T-helper 2 cell treated with Interferon-gamma antibody and Interleukin-4, amounts not matched to agents 100 ng/mL and 5 ng/mL, for 36 hours (primary cell): ENCODE measurements around the gene MARK3. TPM values are rescaled to one million over a fixed set of nuclear protein-coding genes. Genes with fewer than 3 reads are reported as not detected.
"Not testable (repeated sequence)": the region's sequence is repeated elsewhere in the genome, so short reads cannot be mapped to it uniquely, and the experiment has no call there.

ENCODE experiments used
- intact Hi-C: fragments of 100-400 bp; cut with micrococcal nuclease; formaldehyde crosslinking; loops from one replicate; pipeline ENCODE4 v1.15.1; 2023
- total RNA-seq: library from RNA; stranded (reverse); gene quantifications from 2 replicates; pipeline ENCODE4 v1.2.3, GENCODE V29; 2022

The MARK3 gene
- 78.0 and 85.3 TPM in 2 replicates for total RNA-seq

DNA sequence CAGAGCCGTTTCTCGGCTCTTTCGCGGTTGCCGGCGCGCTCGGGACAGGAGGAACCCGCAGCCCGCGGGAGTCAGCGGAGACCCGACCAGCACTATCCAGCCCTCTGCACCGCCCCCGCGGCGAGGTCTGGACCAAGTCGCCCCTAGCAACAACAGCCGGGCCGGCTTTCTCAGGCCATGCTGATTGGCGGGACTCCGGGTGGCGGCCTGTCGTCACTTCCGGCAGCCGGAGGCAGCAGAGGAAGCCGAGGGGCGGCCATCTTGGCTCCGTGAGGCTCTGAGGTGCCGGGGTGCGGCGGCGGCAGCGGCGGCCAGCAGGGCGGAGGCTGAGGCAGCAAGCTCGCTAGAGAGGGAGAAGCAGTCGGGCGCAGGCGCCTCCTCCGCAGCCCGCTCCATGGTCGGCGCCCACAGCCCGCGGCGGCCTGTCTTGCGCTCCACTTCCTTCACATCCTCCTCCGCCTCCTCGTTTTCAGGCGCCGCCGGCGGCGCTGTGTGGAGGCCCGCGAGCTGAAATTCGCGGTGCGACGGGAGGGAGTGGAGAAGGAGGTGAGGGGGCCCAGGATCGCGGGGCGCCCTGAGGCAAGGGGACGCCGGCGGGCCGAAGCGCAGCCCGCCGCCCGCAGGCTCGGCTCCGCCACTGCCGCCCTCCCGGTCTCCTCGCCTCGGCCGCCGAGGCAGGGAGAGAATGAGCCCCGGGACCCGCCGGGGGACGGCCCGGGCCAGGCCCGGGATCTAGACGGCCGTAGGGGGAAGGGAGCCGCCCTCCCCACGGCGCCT is at the start of gene MARK3:
MARK3 (plus strand) TSS at position 264 of the 777 bp plus-strand sequence. CDS start 615 bp downstream, outside the sequence.
- intact Hi-C loops, result loop anchor here (1.0 kb wide), 1 partner anchor 51 kb away; the partner anchor contains the start of gene EIF5

DNA sequence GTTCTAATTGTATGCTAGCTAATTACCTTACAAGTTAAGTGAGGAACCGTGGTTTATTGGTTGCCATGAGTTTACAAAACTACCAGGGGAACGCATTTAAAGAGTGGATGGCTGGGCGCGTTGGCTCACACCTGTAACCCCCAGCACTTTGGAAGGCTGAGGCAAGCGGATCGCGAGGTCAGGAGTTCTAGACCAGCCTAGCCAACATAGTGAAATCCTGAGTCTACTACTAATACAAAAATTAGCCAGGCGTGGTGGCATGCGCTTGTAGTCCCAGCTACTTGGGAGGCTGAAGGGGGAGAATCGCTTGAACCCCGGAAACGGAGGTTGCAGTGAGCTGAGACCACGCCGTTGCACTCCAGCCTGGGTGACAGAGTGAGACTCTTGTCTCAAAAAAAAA is 49.0 kb upstream of the MARK3 start:
- intact Hi-C loops, result loop anchor here (10.0 kb wide), 2 partner anchors 561 to 741 kb away; partner anchors contain the start of genes RCOR1 and TRAF3

DNA sequence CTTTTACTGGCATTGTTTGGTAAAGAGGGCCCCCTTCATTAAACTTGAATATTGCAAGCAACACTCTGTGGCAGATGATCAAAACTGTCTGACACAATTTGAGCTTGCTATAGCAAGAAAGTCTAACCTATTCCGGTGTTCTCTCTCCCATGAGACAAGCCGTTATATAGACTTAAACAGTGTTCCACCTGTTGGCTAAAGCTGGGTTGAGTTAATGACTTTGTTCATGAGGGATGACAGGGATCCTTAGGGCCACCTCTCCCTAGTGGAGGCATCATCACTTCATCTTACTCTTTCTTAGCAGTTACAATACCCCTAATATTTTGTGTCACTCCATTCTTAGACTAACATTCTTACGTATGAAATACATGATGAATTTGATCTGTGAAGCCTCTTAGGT is 47.4 kb upstream of the MARK3 start:
- intact Hi-C loops, result loop anchor here (10.0 kb wide), 2 partner anchors 563 to 743 kb away; partner anchors contain the start of genes RCOR1 and TRAF3

DNA sequence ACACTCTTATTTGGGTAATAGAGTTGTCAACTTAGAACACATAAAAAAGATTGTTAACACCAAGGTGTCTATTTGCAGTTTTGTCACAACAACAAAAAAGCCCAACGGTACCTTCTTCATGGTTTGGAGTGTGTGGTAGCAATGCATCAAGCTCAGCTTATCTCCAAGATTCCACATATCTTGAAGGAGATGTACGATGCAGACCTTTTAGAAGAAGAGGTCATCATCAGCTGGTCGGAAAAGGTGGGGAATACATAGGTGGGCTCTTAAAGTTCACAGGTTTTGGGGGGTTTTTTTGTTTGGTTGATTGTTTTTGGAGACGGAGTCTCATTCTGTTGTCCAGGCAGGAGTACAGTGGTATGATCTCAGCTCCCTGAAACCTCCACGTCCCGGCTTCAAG is 45.7 kb upstream of the MARK3 start:
- intact Hi-C loops, result loop anchor here (10.0 kb wide), 2 partner anchors 565 to 745 kb away; partner anchors contain the start of genes RCOR1 and TRAF3

DNA sequence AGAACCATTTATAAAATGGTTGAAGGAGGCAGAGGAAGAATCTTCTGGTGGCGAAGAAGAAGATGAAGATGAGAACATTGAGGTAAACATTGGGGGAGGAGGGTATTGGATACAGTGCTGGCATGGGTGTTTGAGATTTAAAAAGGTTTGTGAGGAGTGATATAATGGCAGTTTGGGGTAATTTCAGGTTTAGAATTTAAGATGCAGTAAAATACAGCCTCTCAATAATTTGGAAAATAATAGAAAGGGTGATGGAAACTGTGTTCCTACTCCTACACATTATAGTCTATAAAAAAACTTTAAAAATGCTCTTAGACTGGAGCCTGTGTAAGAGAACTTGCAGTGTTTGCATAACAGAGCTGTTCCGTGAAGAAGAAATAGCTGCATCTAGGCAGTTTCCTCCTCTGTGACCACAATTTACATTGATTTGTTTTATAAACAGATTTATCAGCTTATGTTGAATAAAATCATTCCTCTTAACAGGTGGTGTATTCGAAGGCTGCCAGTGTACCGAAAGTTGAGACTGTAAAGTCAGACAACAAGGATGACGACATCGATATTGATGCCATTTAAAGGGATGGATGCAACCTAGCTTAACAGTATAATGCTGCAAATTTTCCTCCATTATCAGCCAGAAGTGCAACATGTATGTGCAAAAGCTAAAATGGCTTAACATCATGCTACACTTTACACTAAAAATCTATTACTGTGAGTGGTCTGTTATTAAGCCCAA is 44.6 kb upstream of the MARK3 start:
- intact Hi-C loops, result no loop called here

DNA sequence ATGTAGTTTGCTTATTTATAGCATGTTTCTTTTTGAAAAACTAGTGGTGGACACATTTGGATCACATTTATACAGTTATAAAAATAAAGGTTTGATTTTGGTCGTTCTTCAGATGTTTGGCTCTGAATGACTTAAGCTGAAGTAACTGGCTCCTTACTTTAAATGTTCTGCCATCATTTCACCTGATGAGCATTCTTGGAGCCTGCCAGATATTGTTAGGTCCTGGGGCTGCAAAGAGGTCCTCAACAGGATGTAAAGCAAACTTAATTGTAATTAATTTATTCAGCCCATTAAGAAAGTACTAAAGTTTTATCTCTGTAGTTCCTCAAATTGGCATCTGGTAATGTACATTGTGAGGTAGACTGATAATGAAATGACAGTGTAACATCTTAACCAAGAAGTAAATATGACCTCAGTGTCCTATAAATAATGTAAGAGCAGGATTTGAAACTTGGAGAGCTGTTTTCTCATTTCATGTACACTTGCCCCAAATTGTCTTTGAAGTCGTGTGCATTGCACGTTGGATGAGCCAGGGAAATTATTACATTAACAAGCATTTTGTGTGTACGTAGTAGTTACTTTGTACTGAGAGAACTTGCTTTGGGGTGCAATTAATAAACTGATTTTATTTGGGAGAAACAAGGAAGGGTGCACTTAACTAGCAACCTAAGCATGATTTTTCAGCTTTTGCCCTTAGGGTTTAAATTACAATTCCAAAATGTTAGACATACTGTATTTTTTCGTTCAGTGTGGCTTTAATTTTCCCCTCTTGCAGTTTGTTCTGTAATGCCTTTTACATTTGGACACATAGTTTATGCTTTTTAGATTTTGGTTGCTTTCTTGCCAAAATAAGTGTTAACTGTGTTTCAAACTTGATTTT is 43.7 kb upstream of the MARK3 start:
- intact Hi-C loops, result no loop called here

DNA sequence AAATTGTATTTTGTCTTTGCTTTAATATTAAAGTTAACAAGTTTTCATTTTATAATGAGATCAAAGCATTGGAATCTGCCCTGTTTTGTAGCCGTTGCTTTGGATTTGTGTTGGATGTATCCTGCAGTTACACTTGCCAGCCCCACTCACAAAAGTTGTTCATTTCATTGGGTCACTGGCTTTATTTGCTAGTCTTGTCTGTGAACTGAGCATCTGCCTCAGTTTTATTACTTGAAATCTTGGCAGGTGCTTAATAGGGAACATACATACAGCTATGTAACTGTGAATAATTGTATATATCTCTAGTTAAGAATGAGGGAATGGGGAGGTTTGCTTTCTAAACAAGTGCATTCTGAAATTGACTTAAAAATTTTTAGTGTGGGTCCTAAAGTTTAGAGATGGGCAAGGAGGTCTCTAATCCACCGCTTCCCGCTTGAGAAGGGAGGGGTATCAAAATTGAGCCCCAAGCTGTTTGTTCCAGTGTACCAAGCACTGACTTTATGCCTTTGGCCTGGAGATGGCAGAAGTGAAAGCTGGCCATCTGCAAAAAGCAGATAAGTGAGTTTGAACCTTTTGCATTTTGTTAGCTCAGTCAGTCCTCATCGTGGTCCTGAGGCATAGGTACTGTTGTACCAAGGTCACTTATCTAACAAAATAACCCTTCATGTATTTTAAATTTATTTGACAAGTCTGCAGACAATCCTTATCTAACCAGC is 41.9 kb upstream of the MARK3 start:
- intact Hi-C loops, result no loop called here

DNA sequence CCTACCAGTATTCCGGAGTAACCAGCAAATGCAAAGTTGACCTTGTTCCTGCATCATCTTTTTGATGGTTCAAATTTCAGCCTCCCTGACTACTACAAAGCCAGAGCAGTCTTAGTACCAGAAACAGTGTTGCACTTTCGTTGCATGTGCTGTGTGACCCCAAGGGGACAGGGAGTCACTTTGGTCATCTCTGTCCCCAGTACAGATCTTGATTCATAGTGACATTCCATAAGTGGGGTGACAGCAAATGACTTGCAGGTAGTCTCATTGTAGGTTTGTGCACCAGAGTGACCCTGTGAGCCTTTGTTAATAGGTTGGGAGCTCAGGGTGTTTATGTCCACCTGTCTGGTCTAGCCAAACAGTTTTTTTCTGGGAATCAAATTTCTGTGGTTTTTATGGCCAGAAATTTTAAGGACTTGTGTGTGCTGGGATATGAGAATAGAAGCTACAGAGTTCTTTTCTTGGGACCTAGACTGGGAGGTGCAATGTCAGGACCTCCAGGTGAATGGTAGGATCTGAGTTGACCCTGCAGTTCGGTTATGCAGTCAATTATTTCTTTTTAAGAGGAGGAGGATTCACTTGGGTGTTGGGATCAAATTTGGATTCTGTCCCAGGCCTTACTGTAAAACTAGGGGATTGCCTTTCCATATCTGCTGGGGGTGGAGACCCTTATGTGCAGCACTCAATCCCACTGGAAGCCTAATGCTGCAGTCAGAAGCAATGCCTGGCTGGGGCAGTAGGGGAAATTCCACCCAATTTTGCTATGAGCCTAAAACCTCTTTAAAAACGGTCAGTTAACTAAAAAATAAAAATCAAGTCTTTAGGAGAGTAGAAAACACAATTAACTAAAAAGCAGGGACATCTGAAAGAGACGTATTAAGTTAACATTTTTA is 41.1 kb upstream of the MARK3 start:
- intact Hi-C loops, result no loop called here

DNA sequence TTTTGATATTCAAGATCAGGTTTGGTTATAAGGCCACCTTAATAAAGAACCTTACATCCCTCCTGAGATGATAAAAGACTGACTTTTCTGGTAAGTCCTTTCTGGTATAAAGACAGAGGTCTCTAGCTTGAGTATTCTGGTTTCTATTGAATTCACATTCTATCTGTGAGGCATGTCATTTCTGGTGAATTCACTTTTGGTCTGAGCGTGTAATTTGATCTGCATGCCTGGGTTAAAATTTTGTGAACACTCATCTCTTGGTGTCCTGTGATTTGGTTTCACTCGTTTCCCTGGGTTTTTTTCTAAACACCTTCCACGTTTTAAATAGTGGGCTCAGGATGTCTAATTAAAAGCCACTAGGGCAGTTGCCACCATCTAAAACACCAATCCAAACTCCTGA is 38.9 kb upstream of the MARK3 start:
- intact Hi-C loops, result no loop called here

DNA sequence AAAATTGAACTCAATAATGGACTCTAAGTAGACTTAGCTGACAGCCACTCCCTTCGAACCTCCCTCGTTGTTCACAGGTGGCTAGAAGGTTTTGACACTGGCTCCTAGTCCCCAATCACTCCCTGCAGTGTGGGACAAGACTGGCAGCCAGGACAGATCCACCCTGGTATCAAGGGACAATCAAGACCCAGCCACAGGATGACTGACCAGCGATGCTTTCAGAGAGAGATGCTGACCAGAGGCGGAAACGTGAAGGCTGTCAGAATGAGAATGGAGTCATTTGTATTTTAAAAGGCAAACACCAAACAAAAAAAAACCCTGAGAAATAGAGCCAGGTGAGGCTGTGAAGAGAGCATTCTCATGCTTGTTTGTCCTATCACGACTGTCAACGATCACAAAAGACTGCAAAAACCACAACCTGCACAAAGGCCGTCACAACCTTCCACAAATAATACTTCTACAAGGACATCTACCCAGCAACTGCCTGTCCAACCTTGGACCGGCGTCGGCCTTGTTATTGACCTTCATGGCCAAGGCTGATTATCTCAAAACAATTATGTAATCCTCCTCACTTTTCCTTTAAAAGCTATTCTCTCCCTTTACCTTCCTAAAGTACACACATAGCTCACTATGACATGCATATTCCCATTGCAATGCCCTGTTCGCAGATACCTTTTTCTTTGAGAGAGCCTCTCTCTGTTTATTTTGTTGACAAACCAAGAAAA is 38.0 kb upstream of the MARK3 start:
- intact Hi-C loops, result no loop called here

DNA sequence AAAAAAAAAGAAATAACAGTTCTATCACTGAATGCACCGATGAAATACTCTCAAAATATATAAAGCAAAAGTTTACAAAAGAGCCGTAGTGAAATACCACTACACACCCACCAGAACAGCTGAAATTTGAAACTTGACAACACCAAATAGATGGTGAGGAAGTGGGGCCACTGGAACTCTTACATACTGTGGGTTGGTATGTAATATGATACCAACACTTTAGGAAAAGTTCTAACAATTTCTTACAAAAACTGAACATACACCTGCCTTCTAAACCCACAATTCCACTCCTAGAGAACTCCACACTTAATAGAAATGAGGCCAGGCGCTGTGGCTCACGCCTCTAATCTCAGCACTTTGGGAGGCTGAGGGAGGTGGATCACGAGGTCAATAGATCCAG is 37.1 kb upstream of the MARK3 start:
- intact Hi-C loops, result no loop called here

DNA sequence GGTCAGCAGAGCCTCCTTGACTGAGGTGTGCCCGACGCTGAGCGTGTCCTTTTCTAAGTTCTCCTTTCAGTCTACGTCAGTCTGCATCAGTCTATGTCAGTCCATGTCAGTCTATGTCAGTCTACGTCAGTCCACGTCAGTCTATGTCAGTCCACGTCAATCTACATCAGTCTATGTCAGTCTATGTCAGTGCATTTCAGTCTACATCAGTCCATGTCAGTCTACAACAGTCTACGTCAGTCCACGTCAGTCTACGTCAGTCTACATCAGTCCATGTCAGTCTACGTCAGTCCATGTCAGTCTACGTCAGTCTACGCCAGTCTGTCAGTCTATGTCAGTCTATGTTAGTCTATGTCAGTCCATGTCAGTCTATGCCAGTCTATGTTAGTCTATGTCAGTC is 35.2 kb upstream of the MARK3 start:
- intact Hi-C loops, result no loop called here

DNA sequence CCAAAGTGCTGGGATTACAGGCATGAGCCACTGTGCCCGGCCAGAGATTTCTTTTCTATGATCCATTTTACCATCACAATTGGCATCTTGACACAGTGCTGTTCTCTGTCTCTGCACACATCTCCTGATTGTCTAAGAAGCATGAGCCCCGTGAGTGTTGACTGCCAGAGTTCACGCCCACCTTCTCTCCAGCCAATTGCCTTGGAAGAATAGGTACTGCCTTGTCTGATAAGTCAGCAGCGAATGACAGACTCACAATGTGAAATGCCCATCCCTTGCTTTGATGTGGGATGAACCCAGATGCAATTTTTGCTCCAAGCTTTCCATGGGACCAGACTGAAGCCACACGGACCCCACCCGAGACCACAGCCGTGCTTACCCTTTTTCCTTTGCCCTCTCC is 31.9 kb upstream of the MARK3 start:
- intact Hi-C loops, result no loop called here

DNA sequence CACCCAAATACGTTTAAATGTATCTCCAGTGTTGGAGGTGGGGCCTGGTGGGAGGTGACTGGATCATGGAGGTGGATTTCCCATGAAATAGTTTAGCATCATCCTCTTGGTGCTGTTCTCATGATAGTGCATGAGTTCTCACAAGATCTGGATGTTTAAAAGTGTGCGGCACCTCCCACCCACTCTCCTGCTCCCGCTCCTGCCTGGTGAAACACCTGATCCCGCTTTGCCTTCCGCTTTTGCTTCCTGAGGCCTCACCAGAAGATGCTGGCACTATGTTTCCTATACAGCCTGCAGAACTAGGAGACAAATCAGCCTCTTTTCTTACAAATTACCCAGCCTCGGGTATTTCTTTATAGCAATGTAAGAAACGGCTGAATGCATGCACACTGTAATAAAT is 31.1 kb upstream of the MARK3 start:
- intact Hi-C loops, result no loop called here

DNA sequence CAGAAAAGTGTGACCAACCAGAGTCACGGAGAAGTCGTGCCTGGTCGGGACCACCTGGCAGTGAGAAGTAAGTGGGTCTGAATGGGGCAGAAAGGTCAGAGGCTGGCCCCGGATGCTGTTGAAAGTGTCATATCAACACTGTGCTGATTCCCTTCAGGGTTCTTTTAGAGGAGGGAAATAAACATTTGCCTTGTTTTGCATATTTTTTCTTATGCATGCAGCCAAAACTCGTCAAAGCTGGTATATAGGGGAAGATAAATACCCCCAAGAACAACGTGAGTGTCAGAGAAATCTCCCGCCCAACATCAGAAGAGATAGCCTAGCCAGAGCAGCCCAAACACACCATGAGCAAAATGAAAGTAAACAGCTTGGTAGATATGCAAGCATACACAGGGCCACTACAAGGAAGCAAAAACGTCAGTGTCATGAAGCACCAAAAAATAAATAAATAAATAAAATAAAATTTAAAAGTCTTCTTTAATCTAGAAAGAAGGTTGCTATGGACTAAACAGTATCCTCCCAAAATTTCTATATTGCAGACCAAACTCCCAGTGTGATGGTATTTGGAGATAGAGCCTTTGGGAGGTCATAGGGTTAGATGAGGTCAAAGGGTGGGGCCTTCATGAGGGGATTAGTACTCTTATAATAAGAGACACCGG is 29.1 kb upstream of the MARK3 start:
- intact Hi-C loops, result no loop called here

DNA sequence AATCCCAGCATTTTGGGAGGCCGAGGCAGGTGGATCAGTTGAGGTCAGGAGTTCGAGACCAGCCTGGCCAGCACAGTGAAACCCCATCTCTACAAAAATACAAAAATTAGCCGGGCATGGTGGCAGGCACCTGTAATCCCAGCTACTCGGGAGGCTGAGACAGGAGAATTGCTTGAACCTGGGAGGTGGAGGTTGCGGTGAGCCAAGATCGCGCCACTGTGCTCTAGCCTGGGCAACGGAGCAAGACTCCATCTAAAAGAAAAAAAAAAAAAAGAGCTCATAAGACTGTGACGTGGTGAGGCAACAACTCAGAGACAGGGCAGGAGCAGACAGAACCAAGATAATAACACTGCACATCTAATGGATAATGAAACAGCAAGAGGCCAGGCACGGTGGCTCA is 27.7 kb upstream of the MARK3 start:
- intact Hi-C loops, result not testable (repeated sequence)

DNA sequence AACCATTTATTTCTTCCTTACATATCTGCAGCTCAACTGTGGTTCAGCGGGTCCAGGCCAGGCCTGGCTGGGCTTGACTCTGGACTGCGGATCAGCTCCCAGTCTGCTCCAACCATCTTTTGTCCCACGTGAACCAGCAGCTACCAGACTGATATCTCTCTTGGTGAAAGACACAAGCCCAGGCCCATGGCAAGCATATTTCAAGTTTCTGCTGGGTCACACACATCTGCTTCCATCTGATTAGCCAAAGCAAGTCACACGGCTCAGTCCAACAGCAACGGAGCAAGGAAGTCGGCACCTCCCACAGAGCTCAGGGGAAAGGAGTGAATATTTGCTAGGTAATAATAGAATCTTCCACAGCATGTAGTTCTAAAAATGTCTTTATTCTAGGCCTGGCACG is 24.7 kb upstream of the MARK3 start:
- intact Hi-C loops, result no loop called here

DNA sequence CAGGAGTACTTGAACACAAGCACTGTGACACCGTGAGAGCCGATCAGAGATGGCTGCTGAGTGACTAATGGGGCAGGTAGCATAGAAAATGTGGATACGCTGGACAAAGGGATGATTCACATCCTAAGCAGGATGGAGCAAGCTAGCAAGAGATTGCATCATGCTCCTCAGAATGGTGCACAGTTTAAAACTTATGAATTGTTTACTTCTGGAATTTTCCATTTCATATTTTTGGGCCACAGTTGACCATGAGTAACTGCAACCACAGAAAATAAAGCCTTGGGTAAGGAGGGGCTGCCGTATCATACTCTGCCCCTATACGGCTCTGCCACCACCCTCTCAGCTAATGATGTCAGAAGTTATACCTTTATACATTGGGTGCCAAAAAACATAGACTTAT is 23.3 kb upstream of the MARK3 start:
- intact Hi-C loops, result no loop called here

DNA sequence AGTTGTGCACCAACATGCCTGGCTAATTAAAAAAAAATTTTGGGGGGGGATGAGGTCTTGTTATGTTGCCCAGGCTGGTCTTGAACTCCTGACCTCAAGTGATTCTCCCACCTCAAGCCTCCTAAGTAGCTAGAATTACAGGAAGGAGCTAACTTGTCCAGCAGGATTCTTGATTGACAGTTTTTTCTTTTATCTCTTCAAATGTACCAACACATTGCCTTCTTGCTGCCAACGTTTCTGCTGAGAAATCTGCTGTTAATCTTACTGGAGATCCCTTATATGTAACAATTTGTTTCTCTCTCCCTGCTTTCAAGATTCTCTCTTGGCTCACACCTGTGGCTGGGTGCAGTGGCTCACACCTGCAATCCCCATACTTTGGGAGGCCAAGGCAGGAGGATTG is 22.4 kb upstream of the MARK3 start:
- intact Hi-C loops, result no loop called here
